Measurements from ENCODE around the gene CFAP58. TPM values are rescaled to one million over a fixed set of nuclear protein-coding genes. Genes with fewer than 3 reads are reported as not detected.

Gene CFAP58
- total RNA-seq (2022; extraction: Qiagen RNA extraction): 0.11 to 0.24 TPM (median 0.15 TPM) in 5 replicates

DNA sequence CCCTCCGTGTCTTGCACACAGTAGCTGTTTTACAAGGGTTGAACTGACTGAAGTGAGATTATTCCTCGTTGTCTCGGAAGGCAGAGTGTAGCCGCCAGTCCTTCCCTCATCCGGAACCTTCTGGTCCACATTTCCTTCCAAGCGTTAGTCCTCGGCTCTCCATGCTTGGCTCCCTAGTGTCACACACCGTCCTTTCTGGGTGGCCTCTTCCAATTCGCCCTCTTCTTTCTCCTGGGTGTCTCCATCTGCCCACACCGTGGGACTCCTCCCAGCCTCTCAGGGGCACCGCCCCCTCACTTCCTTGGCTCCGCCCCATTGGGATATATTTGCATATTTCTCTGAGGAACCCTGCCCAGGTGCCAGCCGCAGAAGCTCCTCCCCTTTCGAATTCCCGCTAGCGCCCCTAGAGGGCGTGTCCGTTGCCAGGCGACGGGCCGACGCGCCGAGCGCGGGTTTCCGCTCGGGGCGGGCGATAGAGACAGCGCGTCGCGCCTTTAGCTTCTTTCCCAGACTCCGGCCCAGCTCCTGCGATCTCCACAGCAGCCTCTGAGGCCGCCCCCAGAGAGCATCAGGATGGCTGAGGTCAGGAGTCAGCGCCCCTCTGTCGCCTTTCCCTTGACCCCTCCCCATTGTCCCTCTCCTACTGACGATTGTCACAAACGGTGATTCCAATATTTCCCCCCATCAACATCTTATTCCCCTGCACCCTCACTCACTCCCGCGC is at the start of gene CFAP58:
Gene CFAP58 (plus strand): TSS at position 509 of the 724 bp plus-strand sequence. CDS start 65 bp downstream, at position 574.

DNA sequence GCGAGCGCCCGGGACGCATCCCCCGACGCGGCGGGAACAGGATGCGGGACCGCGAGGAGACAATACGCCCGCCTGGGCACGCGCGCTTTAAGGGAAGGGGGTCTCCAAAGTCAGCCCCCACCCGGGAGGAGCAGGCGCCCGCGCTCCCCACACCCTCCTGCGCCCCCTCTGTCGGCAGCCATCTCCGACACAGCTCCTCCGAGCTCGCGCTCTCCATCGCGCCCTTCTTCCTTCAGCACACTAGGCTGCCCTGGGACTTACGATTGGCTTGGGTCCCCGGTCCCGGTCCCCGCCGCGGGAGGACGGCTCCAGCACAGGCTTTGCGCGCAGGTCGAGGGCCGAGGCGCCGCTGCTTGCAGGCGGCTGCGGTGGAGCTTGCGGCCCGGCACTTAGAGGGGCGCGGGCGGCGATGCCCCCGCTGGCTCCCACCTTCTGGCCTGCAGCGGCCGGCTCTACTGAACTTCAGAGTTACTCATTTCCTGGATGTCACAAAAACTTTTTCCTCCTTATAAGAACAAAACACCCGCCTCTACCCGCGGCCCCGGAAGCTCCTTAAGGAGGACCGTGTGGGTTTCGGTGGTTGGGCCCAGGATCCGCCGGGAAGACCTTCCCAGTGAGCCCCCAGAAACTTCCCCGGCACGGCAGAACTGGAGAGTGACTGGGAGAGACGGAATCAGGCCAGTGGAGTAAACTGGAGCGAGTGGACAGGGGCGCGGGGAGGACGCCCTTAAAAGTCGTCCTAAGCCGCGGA is 15.5 kb upstream of the CFAP58 start, which contains the start of gene ITPRIP:
Gene ITPRIP (minus strand): TSS at position 481 of the 751 bp plus-strand sequence. CDS start 22,414 bp downstream, outside the sequence.

Other genes starting within 250 kb of the CFAP58 start
- 13.3 to 17.0 TPM (median 14.1 TPM) in 5 replicates for gene SFR1, start 231.7 kb upstream of the CFAP58 start, total RNA-seq (2022; extraction: Qiagen RNA extraction)
- gene CFAP43, start 121.5 kb upstream of the CFAP58 start, total RNA-seq (2022; extraction: Qiagen RNA extraction): 0.14 to 0.36 TPM (median 0.20 TPM) in 5 replicates
- gene GSTO1, start 98.9 kb upstream of the CFAP58 start, total RNA-seq (2022; extraction: Qiagen RNA extraction): 267 to 307 TPM (median 292 TPM) in 5 replicates
- 1.3 to 2.5 TPM (median 2.3 TPM) in 5 replicates for gene GSTO2, start 84.6 kb upstream of the CFAP58 start, total RNA-seq (2022; extraction: Qiagen RNA extraction)
- 51.4 to 72.8 TPM (median 67.8 TPM) in 5 replicates for gene ITPRIP, start 15.4 kb upstream of the CFAP58 start, total RNA-seq (2022; extraction: Qiagen RNA extraction)